GM12878 (cell line): Measurements from ENCODE around the gene COL1A1. TPM values are rescaled to one million over a fixed set of nuclear protein-coding genes. Genes with fewer than 3 reads are reported as not detected.

Experiments used
- ATAC-seq: fragments of 200-7000 bp; cut with Tn5 transposase; 3 replicates; pipeline ENCODE4 v1.9.1; 2020; ENCODE audit warnings: mild to moderate bottlenecking, moderate library complexity
- BruUV-seq: library from RNA; stranded (reverse); fragments of 400-500 nt; replicated peaks from 2 replicates; lab custom pipeline; 2021; lab: Mats Ljungman, UMichigan
- CTCF ChIA-PET: fragments of 300-600 bp; sonication (Branson Sonifier 250); formaldehyde crosslinking; extraction: SDS; loops from one replicate; lab custom pipeline; 2021; ENCODE audit warnings: inconsistent platforms; lab: Yijun Ruan, JAX
- POLR2A ChIA-PET: fragments of 350-600 bp; formaldehyde crosslinking; extraction: SDS; loops from one replicate; lab custom pipeline; 2021; ENCODE audit warnings: inconsistent platforms; lab: Charles Lee
- RAD21 ChIA-PET: fragments of 300-600 bp; sonication (Branson Sonifier 250); formaldehyde crosslinking; loops from one replicate; lab custom pipeline; 2023; ENCODE audit warnings: antibody characterized with exemption; ENCODE audit not compliant: unreplicated experiment; lab: Charles Lee
- SMC1A ChIA-PET: fragments of 300-600 bp; sonication (Branson Sonifier 250); formaldehyde crosslinking; loops from one replicate; lab custom pipeline; 2023; ENCODE audit not compliant: unreplicated experiment, uncharacterized antibody; lab: Charles Lee
- DNase-seq: peaks from one replicate; pipeline ENCODE4 v3.0.0-alpha.2; 2011; ENCODE audit warnings: low read depth, low spot score
- FAIRE-seq: peaks from 3 replicates; lab custom pipeline; 2011; peaks lifted over from hg19 to GRCh38; lab: Jason Lieb, UNC
- H2AFZ ChIP-seq: 2 replicates; pipeline ENCODE4 v1.6.0; 2011; ENCODE audit warnings: low read depth, low read length, control low read depth; ENCODE audit not compliant: control insufficient read depth
- H3K27ac ChIP-seq: 2 replicates; pipeline ENCODE4 v1.5.1; 2011; ENCODE audit warnings: control low read depth; ENCODE audit not compliant: control insufficient read depth, insufficient read depth
- H3K27me3 ChIP-seq, 2 experiments: replicated peaks in 1 of 2; 2 replicates each; pipeline versions ENCODE4 v1.6.0 to v1.6.1; 2011; ENCODE audit warnings: low read length in 1 of 2; ENCODE audit not compliant: control insufficient read depth in 2 of 2, insufficient read depth in 2 of 2
- H3K36me3 ChIP-seq, 2 experiments: 2 replicates each; pipeline ENCODE4 v1.5.1; 2011; ENCODE audit warnings: low read length in 1 of 2; ENCODE audit not compliant: control insufficient read depth in 2 of 2, insufficient read depth in 2 of 2
- H3K4me1 ChIP-seq: 2 replicates; pipeline ENCODE4 v1.6.1; 2011; ENCODE audit warnings: mild to moderate bottlenecking, low read length, moderate library complexity, mixed read lengths; ENCODE audit not compliant: control insufficient read depth, insufficient read depth
- H3K4me2 ChIP-seq: 2 replicates; pipeline ENCODE4 v1.6.0; 2011; ENCODE audit warnings: control low read depth; ENCODE audit not compliant: control insufficient read depth, insufficient read depth
- H3K4me3 ChIP-seq: fragments of 200-600 bp; sonication (generic); 2 replicates; pipeline ENCODE4 v1.5.1; 2016
- H3K79me2 ChIP-seq: 2 replicates; pipeline ENCODE4 v1.6.0; 2011; ENCODE audit warnings: low read length; ENCODE audit not compliant: control insufficient read depth, insufficient read depth
- H3K9ac ChIP-seq: 2 replicates; pipeline ENCODE4 v1.8.0; 2011; ENCODE audit warnings: low read length, control low read depth, mixed read lengths; ENCODE audit not compliant: control insufficient read depth, insufficient read depth
- H3K9me3 ChIP-seq: replicated peaks from 3 replicates; pipeline ENCODE4 v1.5.1; 2011; ENCODE audit warnings: mild to moderate bottlenecking, low read length; ENCODE audit not compliant: control insufficient read depth, insufficient read depth
- H4K20me1 ChIP-seq: 2 replicates; pipeline ENCODE4 v1.6.0; 2011; ENCODE audit not compliant: control insufficient read depth, insufficient read depth
- WGBS: methylation state at CpG from one replicate; pipeline ENCODE4 v1.1.6; 2016; ENCODE audit warnings: low lambda C conversion rate; ENCODE audit not compliant: insufficient replicate concordance, insufficient coverage; ENCODE audit errors: missing lambda C conversion rate; 5-methylcytosine and 5-hydroxymethylcytosine counted together
- in situ Hi-C: fragments of 300-500 bp; cut with MboI; formaldehyde crosslinking; loops from 9 replicates; pipeline ENCODE4 v1.14.3; 2018; ENCODE audit warnings: mixed read lengths
- intact Hi-C: fragments of 100-400 bp; cut with micrococcal nuclease; formaldehyde crosslinking; loops from one replicate; pipeline ENCODE4 v1.14.2; 2022; ENCODE audit not compliant: unreplicated experiment
- polyA plus RNA-seq, 11 experiments: library from polyadenylated mRNA; depleted of rRNA in 4 of 11; unstranded in 6 of 11; stranded (reverse) in 5 of 11; fragments of >200 nt; fragmentation: Nextera tagmentation in 4 of 11; fragmentation: Illumina TruSeq in 1 of 11; extraction: Ambion mirVana in 4 of 11; extraction: Trizol in 1 of 11; gene quantifications; 1 replicate in 1 of 11; 2 replicates in 10 of 11; pipeline versions ENCODE4 v1.2.1 to v1.2.3, GENCODE V29; 2011 to 2016; ENCODE audit warnings: inconsistent platforms in 2 of 11, missing spikeins in 2 of 11, low read depth in 1 of 11
- total RNA-seq, 4 experiments: library from RNA; depleted of rRNA in 3 of 4; stranded (reverse); fragments of >200 nt in 3 of 4; fragmentation: Illumina TruSeq in 1 of 4; extraction: Trizol in 1 of 4; gene quantifications; 2 replicates each; pipeline versions ENCODE4 v1.2.1 to v1.2.3, GENCODE V29; 2013 to 2021
- TF ChIP-seq, protein P1 (sequence below): IDR thresholded peaks from 2 replicates; pipeline ENCODE4 v1.6.1; 2012; ENCODE audit warnings: low read length, inconsistent platforms

The COL1A1 gene
- total and polyA plus RNA-seq, 10 of the 15 experiments (the other 5 are each of a cell fraction or from before 2014, with no cell fraction given) = 0.18 to 7.7 (median 2.3) TPM

DNA sequence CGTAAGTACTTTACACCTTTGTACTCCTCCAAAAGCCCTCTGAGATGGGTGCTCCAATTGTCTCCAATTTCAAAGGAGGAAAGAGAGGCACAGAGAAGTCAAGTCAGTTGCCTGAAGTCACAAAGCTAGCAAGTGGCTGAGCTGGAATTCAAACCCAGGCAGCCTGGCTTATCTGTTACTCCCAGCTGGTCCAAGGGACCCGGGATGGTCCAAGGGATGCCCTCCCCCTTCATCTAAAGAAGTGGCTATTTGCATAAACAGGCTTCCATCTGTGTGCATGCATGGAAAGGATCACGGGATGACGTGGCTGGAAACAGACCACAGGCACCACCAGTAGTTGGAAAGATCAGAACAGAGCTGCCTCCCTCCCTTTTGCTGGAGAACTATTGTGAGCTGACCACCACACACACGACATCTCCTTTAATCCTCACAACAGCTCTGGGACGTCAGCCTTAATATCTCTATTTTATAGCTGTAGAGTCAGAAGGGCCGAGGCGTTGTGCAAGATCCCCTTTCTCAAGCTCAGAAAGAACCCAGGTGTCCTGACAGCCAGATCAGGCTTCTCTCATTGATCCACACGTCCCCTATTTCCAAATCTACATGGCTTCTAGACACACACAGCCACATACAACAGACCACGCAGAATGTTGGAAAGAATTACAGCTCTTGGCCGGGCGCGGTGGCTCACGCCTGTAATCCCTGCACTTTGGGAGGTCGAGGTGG, 10.9 kb upstream of the COL1A1 start:
- intact Hi-C loops = no loop called here
- BruUV-seq = no TSS peak

More for the DNA sequence above, 10.9 kb upstream of the COL1A1 start:
- ChIA-PET RAD21 (interaction anchor here (0.9 to 4.8 kb wide), 13 partner anchors 9 to 97 kb away, joined by 3 to 18 read pairs (median 5); partner anchors contain the start of genes COL1A1, SAMD14 and SGCA), CTCF (interaction anchor here (0.5 to 6.8 kb wide), 21 partner anchors 8 to 649 kb away, joined by 3 to 85 read pairs (median 4); partner anchors contain the start of genes COL1A1, LRRC59, PDK2 and TMEM92), SMC1A (interaction anchor here (0.8 to 2.8 kb wide), 12 partner anchors 10 to 261 kb away, joined by 3 to 15 read pairs (median 5); partner anchors contain the start of gene TMEM92), POLR2A (interaction anchor here (0.5 to 1.9 kb wide), 5 partner anchors 43 to 479 kb away, joined by 3 to 7 read pairs (median 4); no protein-coding TSS in a partner anchor)
- in situ Hi-C loops = no loop called here
- DNase-seq (no peak), ATAC-seq (no peak), FAIRE-seq (no peak)
- Histone ChIP-seq H3K4me3 (no peak overlapping the region), H3K79me2 (no peaks in the 10 kb centered on the region), H3K4me1 (peaks cover 12% of the 10 kb centered on the region), H3K27ac (no peak overlapping the region), H4K20me1 (no peaks in the 10 kb centered on the region), H3K4me2 (no peak overlapping the region), H3K27me3 (0 out of 4 replicates have a peak, but pooled peaks cover 0 to 6% of the 10 kb centered on the region in 2 experiments), H2AFZ (no peak overlapping the region), H3K36me3 (no peaks in the 10 kb centered on the region), H3K9me3 (no peaks in the 10 kb centered on the region), H3K9ac (no peak overlapping the region)
- 51% methylated on average over 15 of the region's 15 CpGs for WGBS
- TF ChIP-seq, protein P1, sequence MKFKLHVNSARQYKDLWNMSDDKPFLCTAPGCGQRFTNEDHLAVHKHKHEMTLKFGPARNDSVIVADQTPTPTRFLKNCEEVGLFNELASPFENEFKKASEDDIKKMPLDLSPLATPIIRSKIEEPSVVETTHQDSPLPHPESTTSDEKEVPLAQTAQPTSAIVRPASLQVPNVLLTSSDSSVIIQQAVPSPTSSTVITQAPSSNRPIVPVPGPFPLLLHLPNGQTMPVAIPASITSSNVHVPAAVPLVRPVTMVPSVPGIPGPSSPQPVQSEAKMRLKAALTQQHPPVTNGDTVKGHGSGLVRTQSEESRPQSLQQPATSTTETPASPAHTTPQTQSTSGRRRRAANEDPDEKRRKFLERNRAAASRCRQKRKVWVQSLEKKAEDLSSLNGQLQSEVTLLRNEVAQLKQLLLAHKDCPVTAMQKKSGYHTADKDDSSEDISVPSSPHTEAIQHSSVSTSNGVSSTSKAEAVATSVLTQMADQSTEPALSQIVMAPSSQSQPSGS = no peak
